NCI-H748 (cell line): ENCODE results near the gene PDE4D.
"Not testable (repeated sequence)": the region's sequence is repeated elsewhere in the genome, so short reads cannot be mapped to it uniquely, and the experiment has no call there.

Source experiments
- DNase-seq: peaks from one replicate; lab custom pipeline; 2025; ENCODE audit not compliant: unreplicated experiment; lab: John Stamatoyannopoulos, UW

PDE4D gene

GRCh38 chr5:59439303-59439702, 454.2 kb downstream of the PDE4D start:
- DNase-seq, result no peak

- no peak for DNase-seq
Observed at GRCh38 chr5:59437176-59437575, 456.4 kb downstream of the PDE4D start.

- DNase-seq, result peak; percentile 27
Observed at GRCh38 chr5:59436364-59437148, 457.0 kb downstream of the PDE4D start.

GRCh38 chr5:59433174-59433573, 460.4 kb downstream of the PDE4D start:
- no peak for DNase-seq

GRCh38 chr5:59430066-59430685, 463.4 kb downstream of the PDE4D start:
- no peak for DNase-seq

- no peak for DNase-seq
Observed at GRCh38 chr5:59428391-59428790, 465.1 kb downstream of the PDE4D start.

GRCh38 chr5:59424515-59424914, 469.0 kb downstream of the PDE4D start:
- DNase-seq, result no peak

GRCh38 chr5:59423021-59423420, 470.5 kb downstream of the PDE4D start:
- DNase-seq, result no peak

- DNase-seq, result no peak
Observed at GRCh38 chr5:59421986-59422941, 471.3 kb downstream of the PDE4D start.

- DNase-seq, result peak; percentile 16
Observed at GRCh38 chr5:59420596-59420995, 472.9 kb downstream of the PDE4D start.

- DNase-seq, result peak; percentile 41
Observed at GRCh38 chr5:59418808-59419207, 474.7 kb downstream of the PDE4D start.

- no peak for DNase-seq
Observed at GRCh38 chr5:59416451-59416850, 477.1 kb downstream of the PDE4D start.

GRCh38 chr5:59416026-59416425, 477.5 kb downstream of the PDE4D start:
- no peak for DNase-seq

GRCh38 chr5:59412428-59412827, 481.1 kb downstream of the PDE4D start:
- DNase-seq, result no peak

GRCh38 chr5:59408997-59409396, 484.5 kb downstream of the PDE4D start:
- not testable (repeated sequence) for DNase-seq

GRCh38 chr5:59407967-59408366, 485.6 kb downstream of the PDE4D start:
- no peak for DNase-seq

- peak; percentile 92 for DNase-seq
Observed at GRCh38 chr5:59401637-59402036, 491.9 kb downstream of the PDE4D start.

- DNase-seq, result peak; percentile 37
Observed at GRCh38 chr5:59394956-59395355, 498.6 kb downstream of the PDE4D start.

- DNase-seq, result no peak
Observed at GRCh38 chr5:59393585-59394420, 499.7 kb downstream of the PDE4D start.

- DNase-seq, result no peak
Observed at GRCh38 chr5:59391576-59391975, 501.9 kb downstream of the PDE4D start.

GRCh38 chr5:59390989-59391388, 502.5 kb downstream of the PDE4D start:
- no peak for DNase-seq
